OCI-LY7 (cell line): ENCODE data around the gene DHX15. TPM values are rescaled to one million over a fixed set of nuclear protein-coding genes. Genes with fewer than 3 reads are reported as not detected.
A peak's percentile ranks its signal among the peaks of the same experiment; 100 is the strongest.

Experiments used
- Bru-seq: library from RNA; stranded (reverse); fragments of 400-500 nt; gene quantifications from one replicate; lab custom pipeline; 2021; lab: Mats Ljungman, UMichigan
- BruChase-seq, 2 experiments: library from RNA; stranded (reverse); fragments of 400-500 nt; gene quantifications; one replicate each; lab custom pipeline; 2021; lab: Mats Ljungman, UMichigan
- BruUV-seq: library from RNA; stranded (reverse); fragments of 400-500 nt; replicated peaks from 2 replicates; lab custom pipeline; 2021; lab: Mats Ljungman, UMichigan
- CTCF ChIA-PET: fragments of 300-600 bp; sonication (Branson Sonifier 250); formaldehyde crosslinking; loops from one replicate; lab custom pipeline; 2022; ENCODE audit warnings: antibody characterized with exemption; ENCODE audit not compliant: unreplicated experiment; lab: Charles Lee
- POLR2A ChIA-PET: fragments of 300-600 bp; sonication (Branson Sonifier 250); formaldehyde crosslinking; loops from one replicate; lab custom pipeline; 2022; ENCODE audit warnings: antibody characterized with exemption; lab: Charles Lee
- DNase-seq: peaks from one replicate; pipeline ENCODE4 v3.0.0-alpha.2; 2015; ENCODE audit warnings: low spot score
- H2AFZ ChIP-seq: fragments of 200-600 bp; sonication (generic), shearing (Covaris generic); 2 replicates; pipeline ENCODE4 v1.6.1; 2014; ENCODE audit warnings: mild to moderate bottlenecking, antibody characterized with exemption, low read length, moderate library complexity
- H3K27ac ChIP-seq: fragments of 200-600 bp; sonication (generic); 2 replicates; pipeline ENCODE4 v1.5.1; 2014; ENCODE audit warnings: mixed run types, low read depth, mild to moderate bottlenecking, moderate library complexity, low read length, inconsistent platforms; ENCODE audit not compliant: poor library complexity, severe bottlenecking
- H3K36me3 ChIP-seq: fragments of 200-600 bp; sonication (generic); 2 replicates; pipeline ENCODE4 v1.6.1; 2014; ENCODE audit warnings: mild to moderate bottlenecking, antibody characterized with exemption, low read length, moderate library complexity, mixed read lengths; ENCODE audit not compliant: insufficient read depth
- H3K4me1 ChIP-seq: fragments of 200-600 bp; sonication (generic); 2 replicates; pipeline ENCODE4 v1.5.1; 2014; ENCODE audit warnings: mild to moderate bottlenecking, low read length; ENCODE audit not compliant: insufficient read depth, poor library complexity, severe bottlenecking
- H3K4me2 ChIP-seq: fragments of 200-600 bp; sonication (generic); 2 replicates; pipeline ENCODE4 v1.6.1; 2014; ENCODE audit warnings: mild to moderate bottlenecking, low read length
- H3K4me3 ChIP-seq: fragments of 200-600 bp; sonication (generic); 2 replicates; pipeline ENCODE4 v1.5.1; 2014; ENCODE audit warnings: mild to moderate bottlenecking, low read depth, low read length; ENCODE audit not compliant: poor library complexity, severe bottlenecking
- H3K79me2 ChIP-seq: fragments of 200-600 bp; sonication (generic); 2 replicates; pipeline ENCODE4 v1.6.1; 2016; ENCODE audit warnings: low read depth, mild to moderate bottlenecking, low read length, moderate library complexity, mixed read lengths; ENCODE audit not compliant: insufficient read depth
- H3K9me2 ChIP-seq: fragments of 200-600 bp; sonication (generic); 2 replicates; pipeline ENCODE4 v1.6.1; 2016; ENCODE audit warnings: mild to moderate bottlenecking, low read length, mixed read lengths; ENCODE audit not compliant: insufficient read depth
- H3K9me3 ChIP-seq: fragments of 200-600 bp; sonication (generic); 2 replicates; pipeline ENCODE4 v1.6.1; 2014; ENCODE audit warnings: mild to moderate bottlenecking, mixed run types, low read length, mixed read lengths
- H4K20me1 ChIP-seq: fragments of 200-600 bp; sonication (generic); 2 replicates; pipeline ENCODE4 v1.6.1; 2014; ENCODE audit warnings: mild to moderate bottlenecking, antibody characterized with exemption, low read length, moderate library complexity, mixed read lengths; ENCODE audit not compliant: insufficient read depth
- EZH2phosphoT487 ChIP-seq: fragments of 200-600 bp; sonication (generic); IDR thresholded peaks from 2 replicates; pipeline ENCODE4 v1.6.1; 2018; ENCODE audit warnings: low read depth, borderline replicate concordance, mild to moderate bottlenecking, mixed run types, antibody characterized with exemption, low read length, moderate library complexity, mixed read lengths
- intact Hi-C: fragments of 100-400 bp; cut with micrococcal nuclease; formaldehyde crosslinking; loops from one replicate; pipeline ENCODE4 v1.10.0; 2022; ENCODE audit not compliant: unreplicated experiment
- long read RNA-seq: library from polyadenylated mRNA; stranded (forward); transcript quantifications from one replicate; pipeline ENCODE4 v2.0.0, GENCODE V29; 2022
- total RNA-seq, 2 experiments: library from RNA; depleted of rRNA in 1 of 2; stranded (reverse); fragments of >200 nt in 1 of 2; shearing (Covaris generic) in 1 of 2; gene quantifications; 2 replicates each; pipeline ENCODE4 v1.2.3, GENCODE V29; 2014 to 2022
- TF ChIP-seq, protein P1 (sequence below): fragments of 200-600 bp; sonication (generic); conservative IDR thresholded peaks from 2 replicates; pipeline ENCODE4 v1.5.1; 2014; ENCODE audit warnings: mild to moderate bottlenecking, antibody characterized with exemption, low read length, moderate library complexity, mixed read lengths

Gene DHX15
- total RNA-seq (2014; rRNA removed; shearing (Covaris generic)): 189 and 206 TPM in 2 replicates
- total RNA-seq (2022): 235 and 237 TPM in 2 replicates
- Bru-seq, nascent RNA: percentile 98 among the genes with signal in this experiment
- BruChase-seq, experiment 1, labeled RNA remaining after a 6-hour chase: percentile 95 among the genes with signal in this experiment
- BruChase-seq, experiment 2, labeled RNA remaining after a 2-hour chase: percentile 96 among the genes with signal in this experiment
- long read RNA-seq, transcript DHX15-201 (14 exons, 2,994 nt): major isoform, 216 of 287 reads
- long read RNA-seq, partial matches to known transcripts: 22 of 287 reads
- long read RNA-seq, other reads (novel, unspliced or antisense): 43 of 287 reads

DNA sequence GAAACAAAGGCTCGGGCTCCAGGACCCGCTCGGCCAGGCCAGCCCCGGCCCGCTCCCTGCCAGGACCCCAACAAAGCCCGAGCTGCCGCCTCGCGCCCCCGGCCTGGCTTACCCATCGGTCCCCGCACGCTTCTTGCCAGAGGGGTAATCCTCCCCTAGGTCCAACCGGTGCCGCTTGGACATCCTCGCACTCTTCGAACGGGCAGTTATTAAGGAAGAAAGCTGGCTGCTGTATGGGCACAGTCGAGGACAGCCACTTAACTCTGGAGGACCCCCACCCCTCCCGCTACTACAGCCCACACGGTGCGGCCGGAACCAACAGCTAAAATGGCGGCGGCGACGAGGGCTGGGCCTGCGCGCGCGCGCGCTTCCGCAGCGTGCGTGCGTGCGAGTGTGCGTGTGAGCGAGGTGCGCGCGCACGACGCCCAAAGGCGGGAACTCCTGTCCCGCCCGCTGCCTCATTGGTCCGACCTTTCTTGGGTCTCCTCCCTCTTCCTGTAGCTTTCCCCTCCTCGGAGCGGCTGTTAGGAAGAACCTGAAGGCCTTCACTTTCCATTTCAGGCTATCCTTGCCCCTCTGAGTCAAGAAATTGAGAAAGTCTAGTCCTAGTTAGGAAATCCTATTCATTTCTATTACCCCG lies at the start of gene DHX15:
Gene DHX15 (minus strand): TSS at position 344 of the 640 bp plus-strand sequence. CDS start 161 bp downstream, at position 183.
- POLR2A ChIA-PET: interaction anchor here (0.5 to 1.7 kb wide), 9 partner anchors 10 to 793 kb away, joined by 3 to 16 read pairs (median 3); partner anchors contain the start of gene ANAPC4
- Histone ChIP-seq H3K4me1 (peaks cover 49% of the 10 kb centered on the region), H4K20me1 (peaks cover 35% of the 10 kb centered on the region), H3K79me2 (peaks cover 50% of the 10 kb centered on the region), H3K9me3 (peaks cover 7% of the 10 kb centered on the region; the same call in 1 of the 2 replicates), H2AFZ (peak within 1 kb of the TSS; percentile 61; the same call in 1 of the 2 replicates), H3K27ac (peak within 1 kb of the TSS; percentile 79), H3K9me2 (no peaks in the 10 kb centered on the region), H3K4me3 (peak within 1 kb of the TSS; percentile 100), H3K36me3 (peaks cover 43% of the 10 kb centered on the region), H3K4me2 (peak within 1 kb of the TSS; percentile 92)
- CTCF ChIA-PET: interaction anchor here (1.0 kb wide), 1 partner anchor 16 kb away, joined by 3 read pairs; no protein-coding TSS in a partner anchor
- TF ChIP-seq, protein P1, sequence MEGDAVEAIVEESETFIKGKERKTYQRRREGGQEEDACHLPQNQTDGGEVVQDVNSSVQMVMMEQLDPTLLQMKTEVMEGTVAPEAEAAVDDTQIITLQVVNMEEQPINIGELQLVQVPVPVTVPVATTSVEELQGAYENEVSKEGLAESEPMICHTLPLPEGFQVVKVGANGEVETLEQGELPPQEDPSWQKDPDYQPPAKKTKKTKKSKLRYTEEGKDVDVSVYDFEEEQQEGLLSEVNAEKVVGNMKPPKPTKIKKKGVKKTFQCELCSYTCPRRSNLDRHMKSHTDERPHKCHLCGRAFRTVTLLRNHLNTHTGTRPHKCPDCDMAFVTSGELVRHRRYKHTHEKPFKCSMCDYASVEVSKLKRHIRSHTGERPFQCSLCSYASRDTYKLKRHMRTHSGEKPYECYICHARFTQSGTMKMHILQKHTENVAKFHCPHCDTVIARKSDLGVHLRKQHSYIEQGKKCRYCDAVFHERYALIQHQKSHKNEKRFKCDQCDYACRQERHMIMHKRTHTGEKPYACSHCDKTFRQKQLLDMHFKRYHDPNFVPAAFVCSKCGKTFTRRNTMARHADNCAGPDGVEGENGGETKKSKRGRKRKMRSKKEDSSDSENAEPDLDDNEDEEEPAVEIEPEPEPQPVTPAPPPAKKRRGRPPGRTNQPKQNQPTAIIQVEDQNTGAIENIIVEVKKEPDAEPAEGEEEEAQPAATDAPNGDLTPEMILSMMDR: no peak
- no peak for TF ChIP-seq EZH2phosphoT487
- BruUV-seq: no TSS peak
- intact Hi-C loops: loop anchor here (2.0 to 5.0 kb wide), 2 partner anchors 576 to 793 kb away; partner anchors contain the start of genes ANAPC4 and SEPSECS
- DNase-seq: peak; percentile 98

GRCh38 chr4:24632011-24632410 lies 47.7 kb upstream of the DHX15 start:
- Histone ChIP-seq H3K36me3 (no peaks in the 10 kb centered on the region), H3K27ac (no peak overlapping the region), H2AFZ (no peak overlapping the region), H3K9me3 (no peaks in the 10 kb centered on the region), H4K20me1 (no peaks in the 10 kb centered on the region), H3K4me2 (no peak overlapping the region), H3K79me2 (no peaks in the 10 kb centered on the region), H3K9me2 (no peaks in the 10 kb centered on the region), H3K4me3 (no peak overlapping the region), H3K4me1 (no peaks in the 10 kb centered on the region)
- ChIA-PET CTCF (no interaction called here), POLR2A (no interaction called here)
- no peak for DNase-seq
- TF ChIP-seq, protein P1: no peak
- no peak for TF ChIP-seq EZH2phosphoT487
- BruUV-seq: no TSS peak
- intact Hi-C loops: no loop called here
